HG02588 (cell line): Measurements from ENCODE around the gene CTIF.
A peak's percentile ranks its signal among the peaks of the same experiment; 100 is the strongest.

Source experiments
- ATAC-seq: cut with Tn5 transposase; IDR thresholded peaks from one replicate; pipeline ENCODE4 v1.9.1; 2021; ENCODE audit warnings: mild to moderate bottlenecking, moderate library complexity; ENCODE audit not compliant: unreplicated experiment

The CTIF gene

GRCh38 chr18:48531908-48532307 is 6.9 kb upstream of the CTIF start:
- no peak for ATAC-seq

- ATAC-seq, result no peak
Measured at GRCh38 chr18:48533340-48534070, 5.3 kb upstream of the CTIF start.

- ATAC-seq, result no peak
Measured at GRCh38 chr18:48534364-48534763, 4.5 kb upstream of the CTIF start.

GRCh38 chr18:48535956-48536355 is 2.9 kb upstream of the CTIF start:
- ATAC-seq, result no peak

GRCh38 chr18:48536516-48536915 is 2.3 kb upstream of the CTIF start:
- no peak for ATAC-seq

GRCh38 chr18:48539406-48540250 is 797 bp downstream of the CTIF start:
- no peak for ATAC-seq

GRCh38 chr18:48540251-48541025 is 1.6 kb downstream of the CTIF start:
- peak; percentile 32 for ATAC-seq

- ATAC-seq, result peak; percentile 31
Measured at GRCh38 chr18:48541026-48541746, 2.4 kb downstream of the CTIF start.

GRCh38 chr18:48541747-48542400 is 3.0 kb downstream of the CTIF start:
- ATAC-seq, result no peak

GRCh38 chr18:48542513-48543181 is 3.8 kb downstream of the CTIF start:
- ATAC-seq, result no peak

GRCh38 chr18:48543228-48543627 is 4.4 kb downstream of the CTIF start:
- no peak for ATAC-seq

GRCh38 chr18:48544116-48544515 is 5.3 kb downstream of the CTIF start:
- no peak for ATAC-seq

- ATAC-seq, result no peak
Measured at GRCh38 chr18:48544661-48545415, 6.0 kb downstream of the CTIF start.

- ATAC-seq, result no peak
Measured at GRCh38 chr18:48545757-48546321, 7.0 kb downstream of the CTIF start.

GRCh38 chr18:48546396-48546795 is 7.6 kb downstream of the CTIF start:
- no peak for ATAC-seq

- ATAC-seq, result no peak
Measured at GRCh38 chr18:48547531-48547981, 8.7 kb downstream of the CTIF start.

- no peak for ATAC-seq
Measured at GRCh38 chr18:48548011-48548771, 9.4 kb downstream of the CTIF start.

- no peak for ATAC-seq
Measured at GRCh38 chr18:48548921-48549320, 10.1 kb downstream of the CTIF start.
